Bladder microvascular endothelial cell (primary cell): ENCODE results near the gene WNT7B. TPM values are rescaled to one million over a fixed set of nuclear protein-coding genes. Genes with fewer than 3 reads are reported as not detected.

Experiments
- total RNA-seq: library from RNA; depleted of rRNA; stranded (reverse); fragments of >200 nt; gene quantifications from 2 replicates; pipeline ENCODE4 v1.2.3, GENCODE V29; 2014

The WNT7B gene
- total RNA-seq, result not detected in 2 replicates

DNA sequence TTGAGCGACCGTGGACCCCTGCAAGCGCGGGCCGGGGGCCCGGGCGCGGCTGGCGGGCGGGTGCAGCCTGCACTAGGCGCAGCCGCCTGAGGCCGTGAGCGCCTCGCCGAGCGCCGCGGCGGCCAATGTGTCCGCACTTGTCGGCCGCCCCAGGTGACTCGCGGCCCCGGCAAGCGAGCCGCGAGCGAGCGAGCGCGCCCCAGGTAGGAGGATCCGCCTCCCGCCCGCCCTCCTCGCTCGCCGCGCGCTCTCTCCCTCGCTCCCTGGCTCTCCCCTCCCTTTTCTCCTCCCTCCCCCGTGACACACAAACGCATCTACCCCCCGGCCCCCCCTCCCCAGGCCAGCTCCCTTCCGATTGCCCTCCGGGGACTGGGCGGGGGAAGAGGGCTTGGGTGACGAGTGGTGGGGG, at the start of gene WNT7B:
WNT7B (minus strand) TSS at position 160 of the 409 bp plus-strand sequence. CDS start 408 bp downstream, outside the sequence.

Other genes starting within 250 kb of the WNT7B start
- gene PPARA, start 173.4 kb upstream of the WNT7B start, total RNA-seq, result 6.5 and 12.2 TPM in 2 replicates